Body of pancreas (tissue), 4 donors: ENCODE data around the gene SLC35G1.

Experiments used
- CTCF ChIP-seq, 7 experiments: fragments of 450-650 bp in 4 of 7; fragments of 200-600 bp in 3 of 7; sonication (generic) in 3 of 7; IDR thresholded peaks; one replicate each; pipeline ENCODE4 v1.5.1; 2016 to 2019; ENCODE audit warnings: antibody characterized with exemption in 7 of 7
- POLR2A ChIP-seq, 3 donors: fragments of 450-650 bp; IDR thresholded peaks; one replicate each; pipeline ENCODE4 v1.6.1; 2016; ENCODE audit warnings: antibody characterized with exemption in 3 of 3, mild to moderate bottlenecking in 2 of 3

- TF ChIP-seq CTCF (IDR thresholded peaks at IDR 0.05): no peak
- no peak for TF ChIP-seq POLR2A (IDR thresholded peaks at IDR 0.05)
Observed at GRCh38 chr10:93899109-93899508, 5.3 kb downstream of the SLC35G1 start.
